Osteocyte (in vitro differentiated cells): Measurements from ENCODE around the gene SERPINB6. TPM values are rescaled to one million over a fixed set of nuclear protein-coding genes. Genes with fewer than 3 reads are reported as not detected.

Source experiments
- DNase-seq: peaks from one replicate; pipeline ENCODE4 v3.0.0; 2021; ENCODE audit warnings: mixed read lengths; ENCODE audit not compliant: unreplicated experiment; ENCODE audit errors: extremely low spot score
- H3K27ac Mint-ChIP-seq: one replicate; pipeline ENCODE4 v1.8.0; 2021; ENCODE audit warnings: mild to moderate bottlenecking, mixed read lengths; ENCODE audit not compliant: unreplicated experiment
- H3K27me3 Mint-ChIP-seq: one replicate; pipeline ENCODE4 v1.8.0; 2021; ENCODE audit warnings: mixed read lengths; ENCODE audit not compliant: unreplicated experiment
- H3K36me3 Mint-ChIP-seq: one replicate; pipeline ENCODE4 v1.8.0; 2021; ENCODE audit warnings: mixed read lengths; ENCODE audit not compliant: unreplicated experiment
- H3K4me1 Mint-ChIP-seq: one replicate; pipeline ENCODE4 v1.8.0; 2021; ENCODE audit warnings: mixed read lengths; ENCODE audit not compliant: unreplicated experiment
- H3K4me3 Mint-ChIP-seq: one replicate; pipeline ENCODE4 v1.8.0; 2021; ENCODE audit warnings: mild to moderate bottlenecking, moderate library complexity, mixed read lengths; ENCODE audit not compliant: unreplicated experiment
- H3K9me3 Mint-ChIP-seq: one replicate; pipeline ENCODE4 v1.8.0; 2021; ENCODE audit warnings: mixed read lengths; ENCODE audit not compliant: unreplicated experiment
- total RNA-seq: library from RNA; stranded (reverse); gene quantifications from 2 replicates; pipeline ENCODE4 v1.2.1, GENCODE V29; 2021
- TF ChIP-seq, protein P1 (sequence below): fragments of 200-600 bp; sonication (generic); IDR thresholded peaks from 2 replicates; pipeline ENCODE4 v1.5.0; 2021; ENCODE audit warnings: antibody characterized with exemption, mild to moderate bottlenecking, moderate library complexity

Gene SERPINB6
- total RNA-seq, 1 donor from 2014 or later, result 93.1 TPM

GRCh38 chr6:2982426-2983117 is 11.2 kb upstream of the SERPINB6 start:
- peaks cover 33% of the 10 kb centered on the region for H3K4me1 Mint-ChIP-seq
- no peaks in the 10 kb centered on the region for H3K9me3 Mint-ChIP-seq
- peak; percentile 46 for DNase-seq
- TF ChIP-seq, protein P1, sequence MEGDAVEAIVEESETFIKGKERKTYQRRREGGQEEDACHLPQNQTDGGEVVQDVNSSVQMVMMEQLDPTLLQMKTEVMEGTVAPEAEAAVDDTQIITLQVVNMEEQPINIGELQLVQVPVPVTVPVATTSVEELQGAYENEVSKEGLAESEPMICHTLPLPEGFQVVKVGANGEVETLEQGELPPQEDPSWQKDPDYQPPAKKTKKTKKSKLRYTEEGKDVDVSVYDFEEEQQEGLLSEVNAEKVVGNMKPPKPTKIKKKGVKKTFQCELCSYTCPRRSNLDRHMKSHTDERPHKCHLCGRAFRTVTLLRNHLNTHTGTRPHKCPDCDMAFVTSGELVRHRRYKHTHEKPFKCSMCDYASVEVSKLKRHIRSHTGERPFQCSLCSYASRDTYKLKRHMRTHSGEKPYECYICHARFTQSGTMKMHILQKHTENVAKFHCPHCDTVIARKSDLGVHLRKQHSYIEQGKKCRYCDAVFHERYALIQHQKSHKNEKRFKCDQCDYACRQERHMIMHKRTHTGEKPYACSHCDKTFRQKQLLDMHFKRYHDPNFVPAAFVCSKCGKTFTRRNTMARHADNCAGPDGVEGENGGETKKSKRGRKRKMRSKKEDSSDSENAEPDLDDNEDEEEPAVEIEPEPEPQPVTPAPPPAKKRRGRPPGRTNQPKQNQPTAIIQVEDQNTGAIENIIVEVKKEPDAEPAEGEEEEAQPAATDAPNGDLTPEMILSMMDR, result no peak
- H3K27ac Mint-ChIP-seq, result peak overlapping the region; percentile 57
- no peaks in the 10 kb centered on the region for H3K27me3 Mint-ChIP-seq
- no peaks in the 10 kb centered on the region for H3K36me3 Mint-ChIP-seq
- no peak overlapping the region for H3K4me3 Mint-ChIP-seq

- Mint-ChIP-seq H3K36me3 (no peaks in the 10 kb centered on the region), H3K4me3 (no peak overlapping the region), H3K27me3 (no peaks in the 10 kb centered on the region), H3K27ac (peak overlapping the region; percentile 34), H3K4me1 (peaks cover 37% of the 10 kb centered on the region), H3K9me3 (no peaks in the 10 kb centered on the region)
- DNase-seq, result no peak
- TF ChIP-seq, protein P1, result no peak
Observed at GRCh38 chr6:2980465-2980855, 9.1 kb upstream of the SERPINB6 start.

DNA sequence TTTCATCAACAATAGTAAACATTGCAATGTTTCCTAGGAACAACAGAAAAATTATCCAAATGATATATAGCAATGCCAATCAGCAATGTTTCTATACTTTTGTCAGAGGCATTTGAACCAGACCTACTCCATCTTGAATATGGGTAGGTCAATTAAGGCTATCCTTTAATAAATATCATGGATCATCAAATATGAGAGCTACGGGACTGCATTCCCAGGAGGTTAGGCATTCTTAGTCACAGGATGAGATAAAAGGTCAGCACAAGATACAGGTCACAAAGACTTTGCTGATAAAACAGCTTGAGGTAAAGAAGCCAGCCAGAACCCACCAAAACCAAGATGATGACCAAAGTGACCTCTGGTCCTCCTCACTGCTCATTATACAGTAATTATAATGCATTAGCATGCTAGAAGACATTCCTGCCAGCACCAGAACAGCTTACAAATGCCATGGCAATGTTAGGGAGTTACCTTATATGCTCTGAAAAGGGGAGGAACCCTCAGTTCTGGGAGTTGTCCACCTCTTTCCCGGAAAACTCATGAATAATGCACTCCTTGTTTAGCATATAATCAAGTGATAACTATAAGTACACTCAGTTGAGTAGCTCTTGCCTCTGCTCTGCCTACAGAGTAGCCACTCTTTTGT is 8.6 kb upstream of the SERPINB6 start:
- DNase-seq, result peak; percentile 15
- no peaks in the 10 kb centered on the region for H3K36me3 Mint-ChIP-seq
- no peak overlapping the region for H3K4me3 Mint-ChIP-seq
- H3K9me3 Mint-ChIP-seq, result no peaks in the 10 kb centered on the region
- no peaks in the 10 kb centered on the region for H3K27me3 Mint-ChIP-seq
- H3K4me1 Mint-ChIP-seq, result peaks cover 37% of the 10 kb centered on the region
- no peak overlapping the region for H3K27ac Mint-ChIP-seq
- TF ChIP-seq, protein P1, result no peak

DNA sequence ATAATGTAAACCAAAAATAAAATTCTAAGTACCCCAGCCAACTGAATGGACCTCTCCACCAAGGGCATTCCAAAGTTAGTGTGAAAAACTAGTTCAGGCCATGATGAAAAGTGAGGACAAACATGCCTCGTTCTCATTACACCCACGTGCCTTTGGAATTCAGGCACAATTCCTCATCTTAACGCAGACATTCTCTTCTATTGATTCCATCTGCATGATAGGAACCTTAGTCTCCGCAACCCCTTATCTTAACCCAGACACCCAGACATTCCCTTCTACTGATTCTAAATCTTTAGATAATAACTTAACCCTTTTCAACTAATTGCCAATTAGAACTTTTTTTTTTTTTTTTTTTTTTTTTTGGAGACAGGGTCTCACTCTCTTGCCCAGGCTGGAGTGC is 7.6 kb upstream of the SERPINB6 start:
- H3K27ac Mint-ChIP-seq, result no peak overlapping the region
- DNase-seq, result no peak
- H3K9me3 Mint-ChIP-seq, result no peaks in the 10 kb centered on the region
- no peaks in the 10 kb centered on the region for H3K36me3 Mint-ChIP-seq
- peaks cover 37% of the 10 kb centered on the region for H3K4me1 Mint-ChIP-seq
- no peaks in the 10 kb centered on the region for H3K27me3 Mint-ChIP-seq
- TF ChIP-seq, protein P1, result no peak
- H3K4me3 Mint-ChIP-seq, result no peak overlapping the region

GRCh38 chr6:2977799-2978590 is 6.6 kb upstream of the SERPINB6 start:
- Mint-ChIP-seq H3K4me3 (no peak overlapping the region), H3K9me3 (no peaks in the 10 kb centered on the region), H3K36me3 (no peaks in the 10 kb centered on the region), H3K27ac (no peak overlapping the region), H3K27me3 (no peaks in the 10 kb centered on the region), H3K4me1 (peaks cover 37% of the 10 kb centered on the region)
- TF ChIP-seq, protein P1, result no peak
- DNase-seq, result peak; percentile 1
